Measurements from ENCODE around the gene HMGN1.

The HMGN1 gene

GRCh38 chr21:39348355-39349210 lies at the start of gene HMGN1:
TSS of gene HMGN1 (minus strand) at chr21:39349088. CDS start at chr21:39348917, 171 bp downstream.
- TF ChIP-seq CTCF (conservative IDR thresholded peaks at IDR 0.05; ENCODE audit: low read length), result no peak
- peak; percentile 83 for DNase-seq (ENCODE audit: low read depth)
- peak within 1 kb of the TSS; percentile 86 for H3K4me3 ChIP-seq (ENCODE audit: low read length)

GRCh38 chr21:39397646-39398385 lies 48.9 kb upstream of the HMGN1 start:
- H3K4me3 ChIP-seq (ENCODE audit: low read length), result no peak overlapping the region
- DNase-seq (ENCODE audit: low read depth), result peak; percentile 25
- TF ChIP-seq CTCF (conservative IDR thresholded peaks at IDR 0.05; ENCODE audit: low read length), result no peak

GRCh38 chr21:39392981-39393380 lies 44.1 kb upstream of the HMGN1 start:
- no peak for TF ChIP-seq CTCF (conservative IDR thresholded peaks at IDR 0.05; ENCODE audit: low read length)
- DNase-seq (ENCODE audit: low read depth), result no peak
- no peak overlapping the region for H3K4me3 ChIP-seq (ENCODE audit: low read length)

- no peak for TF ChIP-seq CTCF (conservative IDR thresholded peaks at IDR 0.05; ENCODE audit: low read length)
- no peak for DNase-seq (ENCODE audit: low read depth)
- H3K4me3 ChIP-seq (ENCODE audit: low read length), result no peak overlapping the region
These were observed 41.4 kb upstream of the HMGN1 start for GRCh38 chr21:39390212-39390765.

- DNase-seq (ENCODE audit: low read depth), result no peak
- no peak for TF ChIP-seq CTCF (conservative IDR thresholded peaks at IDR 0.05; ENCODE audit: low read length)
- H3K4me3 ChIP-seq (ENCODE audit: low read length), result no peak overlapping the region
These were observed 39.9 kb upstream of the HMGN1 start for GRCh38 chr21:39388811-39389155.

GRCh38 chr21:39388038-39388810 lies 39.3 kb upstream of the HMGN1 start:
- peak; percentile 77 for DNase-seq (ENCODE audit: low read depth)
- peak overlapping the region; percentile 63 for H3K4me3 ChIP-seq (ENCODE audit: low read length)
- TF ChIP-seq CTCF (conservative IDR thresholded peaks at IDR 0.05; ENCODE audit: low read length), result peak; percentile 78

Data from AG10803 (cell line).